SJCRH30 (cell line): ENCODE data around the gene DUSP22. TPM values are rescaled to one million over a fixed set of nuclear protein-coding genes. Genes with fewer than 3 reads are reported as not detected.
"Not testable (repeated sequence)": the region's sequence is repeated elsewhere in the genome, so short reads cannot be mapped to it uniquely, and the experiment has no call there.

Experiments used
- DNase-seq, 2 experiments: peaks; one replicate each; pipeline ENCODE4 v3.0.0-alpha.2; 2015 to 2020
- H3K27ac ChIP-seq: fragments of 250-450 bp; sonication (Bioruptor Pico); 2 replicates; pipeline ENCODE4 v1.5.1; 2020; ENCODE audit warnings: mild to moderate bottlenecking, moderate library complexity
- H3K27me3 ChIP-seq: fragments of 250-450 bp; sonication (Bioruptor Pico); 2 replicates; pipeline ENCODE4 v1.5.1; 2020; ENCODE audit warnings: mild to moderate bottlenecking, moderate library complexity
- H3K36me3 ChIP-seq: fragments of 250-450 bp; sonication (Bioruptor Pico); 2 replicates; pipeline ENCODE4 v1.5.1; 2020; ENCODE audit warnings: mild to moderate bottlenecking, moderate library complexity
- H3K4me1 ChIP-seq: fragments of 250-450 bp; sonication (Bioruptor Pico); 2 replicates; pipeline ENCODE4 v1.5.1; 2020; ENCODE audit warnings: mild to moderate bottlenecking, moderate library complexity
- H3K4me3 ChIP-seq: fragments of 250-450 bp; sonication (Bioruptor Pico); 2 replicates; pipeline ENCODE4 v1.5.1; 2020; ENCODE audit warnings: mild to moderate bottlenecking, moderate library complexity
- H3K9me3 ChIP-seq: fragments of 250-450 bp; sonication (Bioruptor Pico); replicated peaks from 2 replicates; pipeline ENCODE4 v1.5.1; 2020; ENCODE audit warnings: mild to moderate bottlenecking, moderate library complexity
- total RNA-seq: library from RNA; depleted of rRNA; stranded (reverse); fragments of >200 nt; shearing (Covaris generic); gene quantifications from 2 replicates; pipeline ENCODE4 v1.2.3, GENCODE V29; 2014

DUSP22 gene
- total RNA-seq, 1 experiment from 2014 or later: 14.3 TPM

DNA sequence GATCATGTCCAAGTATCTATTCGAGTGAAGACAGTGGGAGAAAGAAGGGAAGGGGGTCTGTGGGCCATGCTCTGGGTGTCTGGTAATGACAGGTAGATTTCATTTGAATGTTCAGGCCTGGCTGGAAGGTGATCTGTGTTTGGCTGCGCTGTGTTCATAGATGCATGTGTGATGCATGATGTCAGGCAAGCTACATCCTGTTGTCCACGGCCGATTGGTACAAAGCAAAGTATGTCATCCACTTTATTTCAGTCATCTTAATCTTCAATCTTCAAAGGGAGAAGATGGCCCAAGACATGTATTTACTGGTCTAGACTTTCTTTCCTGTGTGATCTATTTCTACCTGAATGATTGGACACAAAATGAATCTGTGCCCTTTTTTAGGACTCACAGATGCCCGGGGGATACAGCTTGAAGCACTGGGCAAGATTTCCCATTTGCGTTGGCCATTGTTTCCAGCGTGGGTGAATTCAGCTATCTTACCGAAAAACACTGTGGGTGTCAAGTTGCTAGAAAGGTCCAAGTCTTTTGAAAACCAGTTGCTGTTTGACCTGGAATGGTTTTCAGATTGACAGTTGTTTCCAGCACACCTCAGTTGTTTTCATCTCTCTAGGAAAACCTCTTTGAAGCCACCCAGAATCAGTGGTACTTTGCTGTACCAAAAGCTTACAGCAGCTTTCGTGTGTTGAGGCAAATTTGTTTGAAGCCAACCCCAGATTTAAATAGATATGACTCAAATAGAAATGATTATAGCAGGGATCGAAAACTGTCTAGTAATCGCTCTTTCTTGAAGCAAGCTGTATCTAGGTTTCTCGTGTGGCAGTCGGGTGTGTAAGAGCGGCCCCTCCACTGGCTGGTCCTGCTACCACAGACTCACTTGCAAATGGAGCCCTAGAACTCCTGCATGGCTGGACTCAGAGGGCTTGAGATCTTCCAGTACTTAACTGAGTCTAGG lies 27.2 kb downstream of the DUSP22 start:
- no peaks in the 10 kb centered on the region for H3K27me3 ChIP-seq
- no peak overlapping the region for H3K27ac ChIP-seq
- no peaks in the 10 kb centered on the region for H3K36me3 ChIP-seq
- no peaks in the 10 kb centered on the region for H3K4me1 ChIP-seq
- H3K4me3 ChIP-seq: no peak overlapping the region
- no peak for DNase-seq
- no peaks in the 10 kb centered on the region for H3K9me3 ChIP-seq

GRCh38 chr6:320351-321157 lies 28.3 kb downstream of the DUSP22 start:
- DNase-seq: no peak
- H3K27ac ChIP-seq: no peak overlapping the region

DNA sequence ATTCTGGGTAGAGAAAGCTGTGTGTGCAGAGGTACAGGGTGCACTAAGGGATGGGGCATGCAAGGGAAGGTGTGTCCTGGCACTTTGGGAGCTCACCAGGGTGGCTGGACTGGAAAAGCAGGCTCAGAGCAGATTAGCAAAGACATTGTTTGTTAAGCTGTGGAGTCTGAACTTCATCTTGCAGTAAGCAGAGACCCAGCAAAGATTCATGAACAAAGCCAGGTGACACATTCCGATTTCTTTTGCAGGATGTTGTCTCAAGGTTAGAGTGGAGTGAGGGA lies 28.8 kb downstream of the DUSP22 start:
- H3K9me3 ChIP-seq: no peaks in the 10 kb centered on the region
- H3K4me1 ChIP-seq: no peaks in the 10 kb centered on the region
- H3K27ac ChIP-seq: no peak overlapping the region
- H3K27me3 ChIP-seq: no peaks in the 10 kb centered on the region
- DNase-seq: no peak
- no peaks in the 10 kb centered on the region for H3K36me3 ChIP-seq
- H3K4me3 ChIP-seq: no peak overlapping the region

More at GRCh38 chr6:320351-321157, 28.3 kb downstream of the DUSP22 start:
- no peaks in the 10 kb centered on the region for H3K36me3 ChIP-seq
- no peak overlapping the region for H3K4me3 ChIP-seq
- no peaks in the 10 kb centered on the region for H3K4me1 ChIP-seq
- no peaks in the 10 kb centered on the region for H3K27me3 ChIP-seq
- H3K9me3 ChIP-seq: no peaks in the 10 kb centered on the region

DNA sequence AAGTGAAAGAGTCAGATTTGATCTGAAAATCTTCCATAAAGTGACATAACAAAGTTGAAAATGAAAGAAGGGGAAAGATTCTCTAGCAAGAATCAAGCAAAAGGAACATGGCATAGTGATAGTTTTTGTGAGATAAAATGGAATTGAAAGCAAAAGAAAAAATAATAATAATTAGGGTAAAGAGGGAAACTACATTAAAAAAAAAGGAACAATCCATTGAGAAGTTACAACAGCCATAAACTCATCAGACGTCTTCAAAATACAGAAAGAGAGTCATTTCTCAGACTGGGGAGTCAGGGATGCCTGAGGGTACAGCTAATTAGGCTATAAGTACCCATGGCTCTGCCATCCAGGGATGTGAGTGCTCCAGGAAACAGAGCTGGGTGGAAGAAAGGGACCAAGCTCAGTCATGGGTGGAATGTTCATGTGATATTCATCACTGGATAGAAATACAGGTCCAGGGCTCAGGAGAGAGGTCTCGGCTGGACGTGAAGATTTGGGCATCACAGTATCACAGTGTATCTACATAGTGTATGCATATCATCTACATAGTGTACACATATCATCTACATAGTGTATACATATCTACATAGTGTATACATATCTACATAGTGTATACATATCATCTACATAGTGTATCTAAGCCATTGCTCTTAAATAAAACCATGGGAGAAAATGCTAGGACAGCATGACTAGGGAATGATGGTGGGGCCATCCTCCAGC lies 29.4 kb downstream of the DUSP22 start:
- Histone ChIP-seq H3K4me1 (no peaks in the 10 kb centered on the region), H3K27ac (no peak overlapping the region), H3K4me3 (no peak overlapping the region), H3K36me3 (no peaks in the 10 kb centered on the region), H3K9me3 (no peaks in the 10 kb centered on the region), H3K27me3 (no peaks in the 10 kb centered on the region)
- no peak for DNase-seq

DNA sequence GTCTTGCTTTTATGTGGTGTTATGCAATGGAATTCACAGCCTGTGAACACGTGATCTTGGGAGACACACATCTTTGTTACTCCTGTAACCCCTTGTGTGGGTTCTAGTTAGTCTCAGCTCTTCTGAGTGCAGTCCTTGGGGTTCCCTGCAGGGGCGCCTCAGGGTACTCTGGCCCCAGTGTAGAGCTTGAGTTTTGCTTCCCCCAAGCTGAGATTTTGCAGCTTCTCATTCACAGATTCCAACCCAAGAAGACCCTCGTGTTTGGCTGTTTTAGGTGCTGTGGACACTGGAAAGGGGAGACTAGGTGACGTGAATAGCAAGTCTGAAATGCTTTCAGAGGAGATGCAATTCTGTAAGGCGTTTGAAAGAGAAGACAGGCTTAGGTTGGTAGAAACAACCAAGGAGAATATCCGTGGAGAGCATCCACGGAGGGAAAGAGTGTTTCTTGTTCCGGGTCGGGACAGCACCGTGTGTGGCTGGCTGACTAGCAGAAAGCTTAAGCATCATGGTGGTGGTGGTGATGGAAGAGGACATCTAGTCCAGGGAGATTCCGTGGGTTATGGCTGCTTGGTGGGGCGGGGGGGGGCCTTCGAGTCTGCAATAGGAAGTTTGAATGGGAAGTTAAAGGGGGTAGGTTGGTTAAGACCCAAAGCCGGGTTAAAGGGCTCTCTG lies 30.1 kb downstream of the DUSP22 start:
- no peaks in the 10 kb centered on the region for H3K36me3 ChIP-seq
- no peaks in the 10 kb centered on the region for H3K9me3 ChIP-seq
- H3K27ac ChIP-seq: no peak overlapping the region
- no peak overlapping the region for H3K4me3 ChIP-seq
- no peak for DNase-seq
- H3K4me1 ChIP-seq: no peaks in the 10 kb centered on the region
- H3K27me3 ChIP-seq: no peaks in the 10 kb centered on the region

DNA sequence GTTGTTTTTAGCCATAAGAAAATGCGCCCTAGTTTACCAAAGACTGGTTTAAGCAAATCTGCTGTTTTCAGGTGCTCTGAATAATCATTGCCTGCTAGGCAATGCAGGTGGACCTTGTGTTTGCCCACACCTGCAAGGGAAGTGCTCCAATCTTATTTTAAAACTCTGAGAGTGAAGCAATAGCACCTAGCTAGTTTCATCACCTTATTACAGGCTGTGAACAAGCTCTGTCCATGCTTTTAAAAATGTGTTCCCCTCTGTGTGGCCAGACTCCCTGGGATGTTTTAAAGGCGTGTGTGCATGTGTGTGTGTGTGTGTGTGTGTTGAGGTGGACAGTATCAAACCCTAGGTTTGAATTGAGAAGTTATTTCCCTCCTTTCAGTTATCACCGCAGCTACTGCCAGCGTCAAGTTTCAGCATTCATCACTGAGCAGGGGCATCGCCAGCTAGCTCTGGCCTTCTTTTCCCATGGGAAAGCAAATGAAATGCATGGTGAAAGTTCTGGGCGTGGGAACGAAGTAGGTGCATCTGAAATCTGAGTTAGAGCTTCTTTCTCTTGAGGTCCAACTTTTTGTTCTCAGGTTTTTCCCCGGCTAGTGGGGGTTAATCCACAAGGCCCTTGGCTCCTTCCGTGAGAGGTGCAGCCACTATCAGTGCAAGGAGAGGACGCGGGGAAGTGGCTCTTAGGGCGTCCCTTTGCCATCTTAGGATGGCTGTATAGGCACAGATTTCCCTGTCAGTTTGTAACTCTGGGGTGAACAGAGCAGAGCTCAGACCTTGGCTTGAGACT lies 30.8 kb downstream of the DUSP22 start:
- no peak for DNase-seq
- Histone ChIP-seq H3K27ac (no peak overlapping the region), H3K36me3 (no peaks in the 10 kb centered on the region), H3K9me3 (no peaks in the 10 kb centered on the region), H3K4me1 (no peaks in the 10 kb centered on the region), H3K27me3 (no peaks in the 10 kb centered on the region), H3K4me3 (no peak overlapping the region)

DNA sequence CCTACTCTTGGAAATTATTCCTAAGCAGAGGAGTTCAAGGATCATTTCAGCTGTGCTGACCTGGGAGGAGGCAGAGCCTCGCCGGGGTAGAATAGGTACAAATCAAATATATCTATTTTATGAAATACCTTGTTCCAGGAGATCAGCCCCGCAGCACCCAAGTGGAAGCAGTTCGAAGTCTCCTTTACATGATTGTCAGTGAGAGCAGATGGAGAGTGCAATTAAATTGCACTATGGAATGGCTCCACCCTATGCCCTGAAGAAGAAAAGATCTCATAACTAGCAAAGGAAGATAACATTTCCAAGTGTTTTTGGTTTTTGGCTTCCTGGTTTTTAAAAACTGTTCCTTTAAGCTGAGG lies 31.4 kb downstream of the DUSP22 start:
- Histone ChIP-seq H3K4me1 (no peaks in the 10 kb centered on the region), H3K4me3 (no peak overlapping the region), H3K27me3 (no peaks in the 10 kb centered on the region), H3K9me3 (no peaks in the 10 kb centered on the region), H3K27ac (no peak overlapping the region), H3K36me3 (no peaks in the 10 kb centered on the region)
- DNase-seq: no peak

GRCh38 chr6:324116-324728 lies 31.9 kb downstream of the DUSP22 start:
- H3K4me1 ChIP-seq: no peaks in the 10 kb centered on the region
- H3K4me3 ChIP-seq: no peak overlapping the region
- no peaks in the 10 kb centered on the region for H3K27me3 ChIP-seq
- no peaks in the 10 kb centered on the region for H3K9me3 ChIP-seq
- H3K27ac ChIP-seq: no peak overlapping the region
- H3K36me3 ChIP-seq: no peaks in the 10 kb centered on the region
- no peak for DNase-seq

DNA sequence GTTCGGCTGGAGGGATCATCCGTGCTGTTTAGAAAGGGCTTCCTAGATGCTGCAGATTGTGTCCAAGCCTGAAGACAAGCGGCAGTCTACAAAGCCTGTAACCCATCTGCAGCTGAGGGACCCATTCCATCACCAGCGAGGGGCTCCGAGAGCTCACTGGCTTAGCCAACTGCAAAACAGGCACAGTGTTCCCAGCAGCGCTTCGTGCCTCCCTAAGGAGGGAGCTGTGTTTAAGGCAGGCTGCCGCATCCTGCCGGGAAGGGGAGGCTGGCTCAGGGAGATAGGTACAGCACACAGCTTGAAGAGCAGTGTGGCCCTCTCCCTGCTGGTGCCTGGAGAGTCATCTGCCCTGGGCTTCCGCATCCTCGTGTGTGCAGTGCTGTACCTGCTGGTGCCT lies 32.4 kb downstream of the DUSP22 start:
- Histone ChIP-seq H3K4me3 (no peak overlapping the region), H3K4me1 (no peaks in the 10 kb centered on the region), H3K36me3 (no peaks in the 10 kb centered on the region), H3K27me3 (no peaks in the 10 kb centered on the region), H3K9me3 (no peaks in the 10 kb centered on the region), H3K27ac (no peak overlapping the region)
- no peak for DNase-seq

DNA sequence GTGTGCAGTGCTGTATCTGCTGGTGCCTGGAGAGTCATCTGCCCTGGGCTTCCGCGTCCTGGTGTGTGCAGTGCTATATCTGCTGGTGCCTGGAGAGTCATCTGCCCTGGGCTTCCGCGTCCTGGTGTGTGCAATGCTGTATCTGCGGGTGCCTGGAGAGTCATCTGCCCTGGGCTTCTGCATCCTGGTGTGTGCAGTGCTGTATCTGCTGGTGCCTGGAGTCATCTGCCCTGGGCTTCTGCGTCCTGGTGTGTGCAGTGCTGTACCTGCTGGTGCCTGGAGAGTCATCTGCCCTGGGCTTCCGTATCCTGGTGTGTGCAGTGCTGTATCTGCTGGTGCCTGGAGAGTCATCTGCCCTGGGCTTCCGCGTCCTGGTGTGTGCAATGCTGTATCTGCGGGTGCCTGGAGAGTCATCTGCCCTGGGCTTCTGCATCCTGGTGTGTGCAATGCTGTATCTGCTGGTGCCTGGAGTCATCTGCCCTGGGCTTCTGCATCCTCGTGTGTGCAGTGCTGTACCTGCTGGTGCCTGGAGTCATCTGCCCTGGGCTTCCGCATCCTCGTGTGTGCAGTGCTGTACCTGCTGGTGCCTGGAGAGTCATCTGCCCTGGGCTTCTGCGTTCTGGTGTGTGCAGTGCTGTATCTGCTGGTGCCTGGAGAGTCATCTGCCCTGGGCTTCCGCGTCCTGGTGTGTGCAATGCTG lies 33.0 kb downstream of the DUSP22 start:
- not testable (repeated sequence) for H3K4me3 ChIP-seq, H3K4me1 ChIP-seq, DNase-seq, H3K27me3 ChIP-seq, H3K27ac ChIP-seq, H3K36me3 ChIP-seq, H3K9me3 ChIP-seq

DNA sequence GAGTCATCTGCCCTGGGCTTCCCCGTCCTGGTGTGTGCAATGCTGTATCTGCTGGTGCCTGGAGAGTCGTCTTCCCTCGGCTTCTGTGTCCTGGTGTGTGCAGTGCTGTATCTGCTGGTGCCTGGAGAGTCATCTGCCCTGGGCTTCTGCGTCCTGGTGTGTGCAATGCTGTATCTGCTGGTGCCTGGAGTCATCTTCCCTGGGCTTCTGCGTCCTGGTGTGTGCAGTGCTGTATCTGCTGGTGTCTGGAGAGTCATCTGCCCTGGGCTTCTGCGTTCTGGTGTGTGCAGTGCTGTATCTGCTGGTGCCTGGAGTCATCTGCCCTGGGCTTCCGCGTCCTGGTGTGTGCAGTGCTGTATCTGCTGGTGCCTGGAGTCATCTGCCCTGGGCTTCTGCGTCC lies 33.8 kb downstream of the DUSP22 start:
- H3K9me3 ChIP-seq, H3K36me3 ChIP-seq, DNase-seq, H3K27ac ChIP-seq, H3K4me1 ChIP-seq, H3K4me3 ChIP-seq, H3K27me3 ChIP-seq: not testable (repeated sequence)

GRCh38 chr6:326896-327537 lies 34.7 kb downstream of the DUSP22 start:
- no peak overlapping the region for H3K27ac ChIP-seq
- H3K36me3 ChIP-seq: no peaks in the 10 kb centered on the region

GRCh38 chr6:327538-328116 lies 35.3 kb downstream of the DUSP22 start:
- Histone ChIP-seq H3K27me3 (no peaks in the 10 kb centered on the region), H3K9me3 (no peaks in the 10 kb centered on the region), H3K4me3 (no peak overlapping the region), H3K36me3 (no peaks in the 10 kb centered on the region), H3K27ac (no peak overlapping the region), H3K4me1 (no peaks in the 10 kb centered on the region)
- no peak for DNase-seq

More at GRCh38 chr6:326896-327537, 34.7 kb downstream of the DUSP22 start:
- H3K4me1 ChIP-seq: no peaks in the 10 kb centered on the region
- DNase-seq: no peak
- no peaks in the 10 kb centered on the region for H3K27me3 ChIP-seq
- H3K4me3 ChIP-seq: no peak overlapping the region
- no peaks in the 10 kb centered on the region for H3K9me3 ChIP-seq
